Measurements from ENCODE around the gene IGF2.

Gene IGF2

GRCh38 chr11:2146051-2146450 is 6.9 kb upstream of the IGF2 start:
- TF ChIP-seq POLR2AphosphoS5 (IDR thresholded peaks at IDR 0.05; ENCODE audit: low read depth, low read length) (no peak), FOXP2 (optimal IDR thresholded peaks at IDR 0.05; ENCODE audit: borderline replicate concordance, extremely low read depth, extremely low read length, insufficient read depth) (no peak), SIN3A (IDR thresholded peaks at IDR 0.05; ENCODE audit: borderline replicate concordance, insufficient read depth, low read length) (no peak), REST (IDR thresholded peaks at IDR 0.05; ENCODE audit: insufficient read depth in 1 of 2, low read depth in 2 of 2, low read length in 2 of 2) (no peak), TAF1 (IDR thresholded peaks at IDR 0.05; ENCODE audit: borderline replicate concordance, insufficient read depth, low read length) (no peak)

GRCh38 chr11:2144544-2145248 is 5.5 kb upstream of the IGF2 start:
- TF ChIP-seq FOXP2 (optimal IDR thresholded peaks at IDR 0.05; ENCODE audit: borderline replicate concordance, extremely low read depth, extremely low read length, insufficient read depth), result no peak
- no peak for TF ChIP-seq REST (IDR thresholded peaks at IDR 0.05; ENCODE audit: insufficient read depth in 1 of 2, low read depth in 2 of 2, low read length in 2 of 2)

GRCh38 chr11:2143799-2144543 is 4.8 kb upstream of the IGF2 start:
- no peak for TF ChIP-seq TAF1 (IDR thresholded peaks at IDR 0.05; ENCODE audit: borderline replicate concordance, insufficient read depth, low read length)
- no peak for TF ChIP-seq FOXP2 (optimal IDR thresholded peaks at IDR 0.05; ENCODE audit: borderline replicate concordance, extremely low read depth, extremely low read length, insufficient read depth)

GRCh38 chr11:2143477-2143798 is 4.2 kb upstream of the IGF2 start:
- no peak for TF ChIP-seq REST (IDR thresholded peaks at IDR 0.05; ENCODE audit: insufficient read depth in 1 of 2, low read depth in 2 of 2, low read length in 2 of 2)
- no peak for TF ChIP-seq POLR2AphosphoS5 (IDR thresholded peaks at IDR 0.05; ENCODE audit: low read depth, low read length)
- no peak for TF ChIP-seq TAF1 (IDR thresholded peaks at IDR 0.05; ENCODE audit: borderline replicate concordance, insufficient read depth, low read length)
- TF ChIP-seq SIN3A (IDR thresholded peaks at IDR 0.05; ENCODE audit: borderline replicate concordance, insufficient read depth, low read length), result no peak
- no peak for TF ChIP-seq FOXP2 (optimal IDR thresholded peaks at IDR 0.05; ENCODE audit: borderline replicate concordance, extremely low read depth, extremely low read length, insufficient read depth)

- no peak for TF ChIP-seq FOXP2 (optimal IDR thresholded peaks at IDR 0.05; ENCODE audit: borderline replicate concordance, extremely low read depth, extremely low read length, insufficient read depth)
- no peak for TF ChIP-seq POLR2AphosphoS5 (IDR thresholded peaks at IDR 0.05; ENCODE audit: low read depth, low read length)
- no peak for TF ChIP-seq TAF1 (IDR thresholded peaks at IDR 0.05; ENCODE audit: borderline replicate concordance, insufficient read depth, low read length)
- TF ChIP-seq REST (IDR thresholded peaks at IDR 0.05; ENCODE audit: insufficient read depth in 1 of 2, low read depth in 2 of 2, low read length in 2 of 2), result no peak
- no peak for TF ChIP-seq SIN3A (IDR thresholded peaks at IDR 0.05; ENCODE audit: borderline replicate concordance, insufficient read depth, low read length)
These were observed 3.6 kb upstream of the IGF2 start for GRCh38 chr11:2142762-2143202.
